Mesendoderm (in vitro differentiated cells): Measurements from ENCODE around the gene GALK2.
"Not testable (repeated sequence)": the region's sequence is repeated elsewhere in the genome, so short reads cannot be mapped to it uniquely, and the experiment has no call there.

Source experiments
- DNase-seq: peaks from one replicate; pipeline ENCODE4 v3.0.0; 2013
- H2AK5ac ChIP-seq: 2 replicates; pipeline ENCODE4 v1.6.1; 2013; ENCODE audit warnings: low read length, inconsistent platforms
- H2BK120ac ChIP-seq: 2 replicates; pipeline ENCODE4 v1.6.1; 2013; ENCODE audit warnings: low read depth, mild to moderate bottlenecking, low read length, moderate library complexity, mixed read lengths
- H2BK15ac ChIP-seq: replicated peaks from 2 replicates; pipeline ENCODE4 v1.6.1; 2013; ENCODE audit warnings: low read depth, mild to moderate bottlenecking, moderate library complexity
- H2BK5ac ChIP-seq: 2 replicates; pipeline ENCODE4 v1.6.1; 2013; ENCODE audit warnings: low read length, inconsistent platforms
- H3K18ac ChIP-seq: 2 replicates; pipeline ENCODE4 v1.6.1; 2013; ENCODE audit warnings: mild to moderate bottlenecking, low read length, mixed read lengths
- H3K23ac ChIP-seq: one replicate; pipeline ENCODE4 v1.6.1; 2013; ENCODE audit warnings: low read length
- H3K27ac ChIP-seq: 2 replicates; pipeline ENCODE4 v1.5.1; 2013; ENCODE audit warnings: low read depth, mild to moderate bottlenecking, inconsistent platforms, low read length, moderate library complexity
- H3K27me3 ChIP-seq: 2 replicates; pipeline ENCODE4 v1.6.1; 2013; ENCODE audit warnings: low read length, control low read depth, mild to moderate bottlenecking, inconsistent platforms; ENCODE audit not compliant: insufficient read depth, poor library complexity
- H3K36me3 ChIP-seq: 2 replicates; pipeline ENCODE4 v1.6.1; 2013; ENCODE audit warnings: low read length, inconsistent platforms; ENCODE audit not compliant: control insufficient read depth, insufficient read depth
- H3K4ac ChIP-seq: one replicate; pipeline ENCODE4 v1.6.1; 2013; ENCODE audit warnings: low read depth, mild to moderate bottlenecking, low read length, moderate library complexity
- H3K4me1 ChIP-seq: 2 replicates; pipeline ENCODE4 v1.6.1; 2013; ENCODE audit warnings: low read depth, low read length, inconsistent platforms; ENCODE audit not compliant: control insufficient read depth
- H3K4me2 ChIP-seq: 2 replicates; pipeline ENCODE4 v1.6.1; 2013; ENCODE audit warnings: low read length
- H3K4me3 ChIP-seq: 2 replicates; pipeline ENCODE4 v1.5.1; 2013; ENCODE audit warnings: mild to moderate bottlenecking, low read length
- H3K56ac ChIP-seq: one replicate; pipeline ENCODE4 v1.6.1; 2013; ENCODE audit warnings: low read length
- H3K79me1 ChIP-seq: 2 replicates; pipeline ENCODE4 v1.6.1; 2013; ENCODE audit warnings: low read length, inconsistent platforms
- H3K79me2 ChIP-seq: 2 replicates; pipeline ENCODE4 v1.6.1; 2013; ENCODE audit warnings: mild to moderate bottlenecking, low read length; ENCODE audit not compliant: control insufficient read depth, insufficient read depth
- H3K9ac ChIP-seq: 2 replicates; pipeline ENCODE4 v1.6.1; 2013; ENCODE audit warnings: low read length, inconsistent platforms
- H4K5ac ChIP-seq: one replicate; pipeline ENCODE4 v1.6.1; 2013; ENCODE audit warnings: low read length
- H4K8ac ChIP-seq: one replicate; pipeline ENCODE4 v1.6.1; 2013; ENCODE audit warnings: low read depth, mild to moderate bottlenecking, control low read depth, low read length, moderate library complexity
- WGBS: extraction: QIAGEN DNeasy Blood & Tissue Kit; methylation state at CpG from one replicate; pipeline ENCODE4 v1.1.7; 2013; ENCODE audit warnings: low lambda C conversion rate, missing lambda C conversion rate; ENCODE audit not compliant: insufficient coverage; ENCODE audit errors: extremely low coverage; 5-methylcytosine and 5-hydroxymethylcytosine counted together

The GALK2 gene

DNA sequence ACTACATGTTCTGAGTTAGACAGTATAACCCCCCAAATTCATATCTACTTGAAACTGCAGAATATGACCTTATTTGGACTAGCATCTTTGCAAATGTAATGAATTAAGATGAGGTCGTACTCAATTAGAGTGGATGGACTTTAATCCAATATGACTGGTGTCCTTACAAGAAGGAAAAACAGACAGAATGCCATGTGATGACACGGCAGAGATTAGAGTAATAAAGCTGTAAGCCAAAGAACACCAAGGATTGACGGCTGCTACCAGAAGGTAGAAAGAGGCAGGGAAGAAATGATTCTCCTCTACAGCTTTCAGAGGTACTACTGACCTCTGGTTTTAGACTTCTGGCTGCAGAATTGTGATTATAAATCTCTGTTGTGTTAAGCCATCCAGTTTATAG is 30.3 kb downstream of the GALK2 start:
- Histone ChIP-seq H3K56ac (no peak overlapping the region), H3K4ac (no peak overlapping the region), H3K79me2 (no peaks in the 10 kb centered on the region), H4K5ac (no peak overlapping the region), H3K18ac (no peak overlapping the region), H3K9ac (no peak overlapping the region), H3K23ac (no peak overlapping the region), H3K4me2 (no peak overlapping the region), H2BK5ac (no peak overlapping the region), H3K27me3 (no peaks in the 10 kb centered on the region), H3K79me1 (no peaks in the 10 kb centered on the region), H2AK5ac (no peak overlapping the region), H2BK15ac (no peak overlapping the region), H2BK120ac (no peak overlapping the region), H4K8ac (no peak overlapping the region), H3K27ac (no peak overlapping the region), H3K4me3 (no peak overlapping the region), H3K4me1 (no peaks in the 10 kb centered on the region), H3K36me3 (no peaks in the 10 kb centered on the region)
- WGBS = no CpG with 5 or more reads among the region's 3 CpGs
- DNase-seq = no peak

DNA sequence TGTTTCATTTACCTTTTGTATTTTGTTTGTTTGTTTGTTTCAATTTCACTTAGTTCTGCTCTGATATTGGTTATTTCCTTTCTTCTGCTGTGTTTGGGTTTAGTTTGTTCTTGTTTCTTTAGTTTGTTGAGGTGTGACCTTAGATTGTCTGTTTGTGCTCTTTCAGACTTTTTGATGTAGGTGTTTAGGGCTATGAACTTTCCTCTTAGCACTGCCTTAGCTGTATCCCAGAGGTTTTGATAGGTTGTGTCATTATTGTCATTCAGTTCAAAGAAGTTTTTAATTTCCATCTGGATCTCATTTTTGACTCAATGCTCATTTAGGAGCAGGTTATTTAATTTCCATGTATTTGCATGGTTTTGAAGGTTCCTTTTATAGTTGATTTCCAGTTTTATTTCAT is 38.1 kb downstream of the GALK2 start:
- not testable (repeated sequence) for H3K79me2 ChIP-seq, H3K4me2 ChIP-seq, H3K56ac ChIP-seq, H3K4ac ChIP-seq, H2BK120ac ChIP-seq, H3K79me1 ChIP-seq, H3K18ac ChIP-seq, H2BK5ac ChIP-seq, H3K36me3 ChIP-seq, H2AK5ac ChIP-seq, H3K9ac ChIP-seq, H3K4me1 ChIP-seq, H4K8ac ChIP-seq, H3K27me3 ChIP-seq, H4K5ac ChIP-seq, H3K27ac ChIP-seq, DNase-seq, H2BK15ac ChIP-seq, H3K23ac ChIP-seq, H3K4me3 ChIP-seq

GRCh38 chr15:49212897-49213296 is 42.9 kb downstream of the GALK2 start:
- Histone ChIP-seq H2BK5ac (no peak overlapping the region), H3K18ac (no peak overlapping the region), H3K4me1 (no peaks in the 10 kb centered on the region), H3K27me3 (no peaks in the 10 kb centered on the region), H4K5ac (no peak overlapping the region), H4K8ac (no peak overlapping the region), H2BK120ac (no peak overlapping the region), H3K79me1 (no peaks in the 10 kb centered on the region), H3K4me3 (no peak overlapping the region), H3K56ac (no peak overlapping the region), H3K36me3 (no peaks in the 10 kb centered on the region), H3K9ac (no peak overlapping the region), H2BK15ac (no peak overlapping the region), H3K23ac (no peak overlapping the region), H3K27ac (no peak overlapping the region), H3K79me2 (no peaks in the 10 kb centered on the region), H2AK5ac (no peak overlapping the region), H3K4me2 (no peak overlapping the region), H3K4ac (no peak overlapping the region)
- no CpG with 5 or more reads among the region's 1 CpG for WGBS
- no peak for DNase-seq

DNA sequence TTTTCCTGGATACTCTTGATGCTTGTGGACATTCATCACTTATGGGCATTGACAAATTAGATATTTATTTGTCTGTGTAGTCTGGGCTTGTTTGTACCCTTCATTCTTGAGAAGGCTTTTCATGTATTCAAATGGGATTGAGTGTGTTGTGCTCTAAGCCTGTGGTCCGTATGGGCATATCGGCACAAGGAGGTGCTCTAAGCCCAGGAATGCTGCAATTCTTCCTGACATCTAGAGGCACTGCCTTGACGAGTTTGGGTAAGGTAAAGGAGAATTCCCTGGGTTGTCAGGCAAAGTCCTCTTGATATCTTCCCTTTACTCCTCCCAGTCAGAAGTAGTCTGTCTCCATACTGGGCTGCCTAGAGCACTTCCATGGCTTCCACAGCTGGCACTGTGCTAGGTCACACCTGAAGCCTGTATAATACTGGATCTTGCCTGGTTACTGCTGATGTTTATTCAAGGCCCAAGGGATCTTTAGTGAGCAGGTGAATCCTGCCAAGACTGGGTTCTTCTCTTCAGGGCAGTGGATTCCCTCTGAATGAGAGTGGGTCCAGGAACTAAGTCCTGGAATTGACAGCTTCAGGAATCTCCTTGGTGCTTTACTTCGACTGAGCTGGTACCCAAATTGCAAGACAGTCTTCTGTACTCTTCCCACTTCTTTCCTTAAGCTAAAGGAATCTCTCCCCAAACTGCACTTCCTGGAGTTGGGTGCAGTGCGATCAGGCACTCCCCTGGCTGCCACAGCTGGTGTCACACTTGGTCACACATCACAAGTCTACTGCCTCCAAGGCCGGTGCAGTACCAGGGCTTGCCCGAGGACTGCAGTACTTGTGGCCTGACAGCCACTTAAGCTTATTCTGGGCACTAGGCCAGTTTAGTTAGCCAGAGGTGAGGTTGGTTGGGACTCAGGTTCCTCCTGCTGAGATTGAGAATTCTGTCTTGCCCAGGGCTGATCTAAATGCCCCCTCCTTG is 46.0 kb downstream of the GALK2 start:
- H2BK120ac ChIP-seq = no peak overlapping the region
- no peaks in the 10 kb centered on the region for H3K79me1 ChIP-seq
- H3K9ac ChIP-seq = no peak overlapping the region
- no peak overlapping the region for H3K18ac ChIP-seq
- H2BK15ac ChIP-seq = no peak overlapping the region
- H3K27ac ChIP-seq = no peak overlapping the region
- no peak overlapping the region for H2BK5ac ChIP-seq
- H3K56ac ChIP-seq = peak overlapping the region; percentile 22
- H3K4me2 ChIP-seq = no peak overlapping the region
- H4K5ac ChIP-seq = no peak overlapping the region
- H3K23ac ChIP-seq = no peak overlapping the region
- no peaks in the 10 kb centered on the region for H3K36me3 ChIP-seq
- peak; percentile 54 for DNase-seq
- no peak overlapping the region for H4K8ac ChIP-seq
- H3K27me3 ChIP-seq = no peaks in the 10 kb centered on the region
- no peak overlapping the region for H2AK5ac ChIP-seq
- H3K4ac ChIP-seq = no peak overlapping the region
- no CpG with 5 or more reads among the region's 7 CpGs for WGBS
- H3K79me2 ChIP-seq = no peaks in the 10 kb centered on the region
- H3K4me3 ChIP-seq = no peak overlapping the region
- H3K4me1 ChIP-seq = no peaks in the 10 kb centered on the region

DNA sequence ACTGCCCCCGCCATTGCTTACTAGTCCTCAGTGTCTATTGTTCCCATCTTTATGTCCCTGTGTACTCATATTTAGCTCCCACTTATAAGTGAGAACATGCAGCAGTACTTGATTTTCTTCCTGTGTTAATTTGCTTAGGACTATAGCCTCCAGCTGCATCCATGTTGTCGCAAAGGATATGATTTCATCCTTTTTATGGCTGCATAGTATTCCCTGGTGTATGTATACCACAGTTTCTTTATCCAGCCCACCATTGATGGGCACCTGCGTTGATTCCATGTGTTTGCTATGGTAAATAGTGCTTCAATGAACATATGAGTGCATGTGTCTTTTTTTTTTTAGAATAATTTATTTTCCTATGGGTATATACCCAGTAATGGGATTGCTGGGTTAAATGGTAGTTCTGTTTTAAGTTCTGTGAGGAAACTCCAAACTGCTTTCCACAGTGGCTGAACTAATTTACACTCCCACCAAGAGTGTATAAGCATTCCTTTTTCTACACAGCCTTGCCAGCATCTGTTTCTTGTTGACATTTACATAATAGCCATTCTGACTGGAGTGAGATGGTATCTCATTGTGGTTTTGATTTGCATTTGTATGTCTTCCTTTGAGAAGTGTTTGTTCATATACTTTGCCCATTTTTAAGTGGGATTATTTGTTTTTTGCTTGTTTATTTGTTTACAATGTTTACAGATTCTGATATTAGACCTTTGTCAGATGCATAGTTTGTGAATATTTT is 53.7 kb downstream of the GALK2 start:
- no peak overlapping the region for H2AK5ac ChIP-seq
- no peaks in the 10 kb centered on the region for H3K27me3 ChIP-seq
- no peaks in the 10 kb centered on the region for H3K36me3 ChIP-seq
- no peak for DNase-seq
- no peaks in the 10 kb centered on the region for H3K4me1 ChIP-seq
- H4K8ac ChIP-seq = no peak overlapping the region
- no CpG with 5 or more reads among the region's 3 CpGs for WGBS
- no peak overlapping the region for H3K4ac ChIP-seq
- H3K79me1 ChIP-seq = no peaks in the 10 kb centered on the region
- no peak overlapping the region for H2BK15ac ChIP-seq
- H2BK120ac ChIP-seq = no peak overlapping the region
- H3K56ac ChIP-seq = no peak overlapping the region
- no peak overlapping the region for H2BK5ac ChIP-seq
- H3K4me2 ChIP-seq = no peak overlapping the region
- H3K18ac ChIP-seq = no peak overlapping the region
- H3K23ac ChIP-seq = no peak overlapping the region
- H4K5ac ChIP-seq = no peak overlapping the region
- H3K4me3 ChIP-seq = no peak overlapping the region
- no peaks in the 10 kb centered on the region for H3K79me2 ChIP-seq
- H3K27ac ChIP-seq = no peak overlapping the region
- H3K9ac ChIP-seq = no peak overlapping the region
